Liver (tissue), 9 donors: Measurements from ENCODE around the gene ANAPC10. TPM values are rescaled to one million over a fixed set of nuclear protein-coding genes. Genes with fewer than 3 reads are reported as not detected.
A peak's percentile ranks its signal among the peaks of the same experiment; 100 is the strongest.
"Not testable (repeated sequence)": the region's sequence is repeated elsewhere in the genome, so short reads cannot be mapped to it uniquely, and the experiment has no call there.

Experiments used
- DNase-seq: peaks from one replicate; pipeline ENCODE4 v3.0.0-alpha.2; 2017; ENCODE audit warnings: low spot score
- H3K27ac ChIP-seq, 2 donors: one replicate each; pipeline ENCODE4 v1.7.0; 2013; ENCODE audit warnings: inconsistent platforms in 2 of 2, low read length in 2 of 2, control low read depth in 1 of 2, low read depth in 1 of 2, mild to moderate bottlenecking in 1 of 2
- H3K27me3 ChIP-seq, 4 donors: one replicate each; pipeline versions ENCODE4 v1.6.1 to v1.7.0; 2013; ENCODE audit warnings: low read length in 3 of 4, inconsistent platforms in 1 of 4, mild to moderate bottlenecking in 1 of 4, moderate library complexity in 1 of 4; ENCODE audit not compliant: control insufficient read depth in 4 of 4, insufficient read depth in 4 of 4
- H3K36me3 ChIP-seq, 4 donors: one replicate each; pipeline versions ENCODE4 v1.6.1 to v1.7.0; 2013; ENCODE audit warnings: low read length in 3 of 4, mild to moderate bottlenecking in 3 of 4, low read depth in 1 of 4, moderate library complexity in 1 of 4; ENCODE audit not compliant: control insufficient read depth in 4 of 4, insufficient read depth in 3 of 4
- H3K4me1 ChIP-seq, 4 donors: one replicate each; pipeline versions ENCODE4 v1.6.1 to v1.7.0; 2013; ENCODE audit warnings: low read length in 3 of 4, mild to moderate bottlenecking in 3 of 4, moderate library complexity in 1 of 4; ENCODE audit not compliant: control insufficient read depth in 4 of 4, insufficient read depth in 4 of 4
- H3K4me3 ChIP-seq, 3 donors: one replicate each; pipeline versions ENCODE4 v1.6.1 to v1.7.0; 2013; ENCODE audit warnings: low read length in 3 of 3, control low read depth in 1 of 3, low read depth in 1 of 3, mild to moderate bottlenecking in 1 of 3
- H3K9ac ChIP-seq, 2 donors: one replicate each; pipeline ENCODE4 v1.7.0; 2013; ENCODE audit warnings: low read length in 2 of 2, mild to moderate bottlenecking in 2 of 2, moderate library complexity in 2 of 2, control low read depth in 1 of 2, low read depth in 1 of 2
- H3K9me3 ChIP-seq, 4 donors: one replicate each; pipeline versions ENCODE4 v1.6.1 to v1.7.0; 2013; ENCODE audit warnings: low read length in 3 of 4; ENCODE audit not compliant: control insufficient read depth in 4 of 4
- ATF3 ChIP-seq: IDR thresholded peaks from 2 replicates; pipeline ENCODE4 v1.6.1; 2016; ENCODE audit warnings: antibody characterized with exemption
- EGR1 ChIP-seq, 2 donors: IDR thresholded peaks; 2 replicates each; pipeline ENCODE4 v1.6.1; 2016 to 2018; ENCODE audit warnings: antibody characterized with exemption in 2 of 2, low read depth in 2 of 2
- FOXA1 ChIP-seq: IDR thresholded peaks from 2 replicates; pipeline ENCODE4 v1.6.1; 2016; ENCODE audit warnings: antibody characterized with exemption
- FOXA2 ChIP-seq: IDR thresholded peaks from 2 replicates; pipeline ENCODE4 v1.6.1; 2016; ENCODE audit warnings: antibody characterized with exemption
- GABPA ChIP-seq, 2 donors: IDR thresholded peaks in 1 of 2; conservative IDR thresholded peaks in 1 of 2; 2 replicates each; pipeline ENCODE4 v1.6.1; 2016; ENCODE audit warnings: antibody characterized with exemption in 2 of 2, mild to moderate bottlenecking in 1 of 2, moderate library complexity in 1 of 2
- HNF4A ChIP-seq, 2 donors: conservative IDR thresholded peaks; 2 replicates each; pipeline ENCODE4 v1.6.1; 2016; ENCODE audit warnings: antibody characterized with exemption in 2 of 2, mild to moderate bottlenecking in 2 of 2
- HNF4G ChIP-seq: IDR thresholded peaks from 2 replicates; pipeline ENCODE4 v1.6.1; 2016; ENCODE audit warnings: antibody characterized with exemption
- JUND ChIP-seq, 2 donors: IDR thresholded peaks; 2 replicates each; pipeline ENCODE4 v1.6.1; 2016; ENCODE audit warnings: antibody characterized with exemption in 2 of 2
- MAX ChIP-seq: IDR thresholded peaks from 2 replicates; pipeline ENCODE4 v1.6.1; 2016; ENCODE audit warnings: antibody characterized with exemption
- NR2F2 ChIP-seq: IDR thresholded peaks from 2 replicates; pipeline ENCODE4 v1.6.1; 2016; ENCODE audit warnings: antibody characterized with exemption
- RAD21 ChIP-seq, 2 donors: IDR thresholded peaks; 2 replicates each; pipeline ENCODE4 v1.6.1; 2016; ENCODE audit warnings: antibody characterized with exemption in 2 of 2, mild to moderate bottlenecking in 2 of 2
- REST ChIP-seq: IDR thresholded peaks from 2 replicates; pipeline ENCODE4 v1.6.1; 2016; ENCODE audit warnings: antibody characterized with exemption, mild to moderate bottlenecking
- RXRA ChIP-seq, 2 donors: IDR thresholded peaks; 2 replicates each; pipeline ENCODE4 v1.6.1; 2017 to 2018; ENCODE audit warnings: antibody characterized with exemption in 2 of 2, mild to moderate bottlenecking in 1 of 2
- SP1 ChIP-seq: IDR thresholded peaks from 2 replicates; pipeline ENCODE4 v1.6.1; 2018; ENCODE audit warnings: antibody characterized with exemption, mild to moderate bottlenecking
- TAF1 ChIP-seq: conservative IDR thresholded peaks from 2 replicates; pipeline ENCODE4 v1.6.1; 2016; ENCODE audit warnings: antibody characterized with exemption, mild to moderate bottlenecking
- YY1 ChIP-seq: IDR thresholded peaks from 2 replicates; pipeline ENCODE4 v1.6.1; 2016; ENCODE audit warnings: antibody characterized with exemption, mild to moderate bottlenecking
- ZBTB33 ChIP-seq: IDR thresholded peaks from 2 replicates; pipeline ENCODE4 v1.6.1; 2016; ENCODE audit warnings: antibody characterized with exemption
- WGBS: extraction: QIAGEN DNeasy Blood & Tissue Kit; methylation state at CpG from one replicate; pipeline ENCODE4 v1.1.7; 2013; 5-methylcytosine and 5-hydroxymethylcytosine counted together
- polyA plus RNA-seq, 2 donors: library from polyadenylated mRNA; stranded (reverse) in 1 of 2; unstranded in 1 of 2; fragments of 200-250 nt in 1 of 2; fragments of >200 nt in 1 of 2; fragmentation: Nextera tagmentation in 1 of 2; extraction: Ambion mirVana in 1 of 2; gene quantifications; one replicate each; pipeline versions ENCODE4 v1.2.1 to v1.2.3, GENCODE V29; 2013 to 2015
- total RNA-seq, 2 donors: library from RNA; depleted of rRNA; stranded (reverse); fragments of >200 nt; gene quantifications; one replicate each; pipeline ENCODE4 v1.2.3, GENCODE V29; 2014
- TF ChIP-seq, protein P1 (sequence below): fragments of 150-350 bp; IDR thresholded peaks from 2 replicates; pipeline ENCODE4 v1.5.1; 2017; ENCODE audit warnings: improper control_type of control experiment, low read depth, low read length; ENCODE audit not compliant: missing input control
- donor health status: healthy.
- donor health status: healthy.
- donor health status: healthy.
- donor health status: healthy.
- donor health status: healthy.

ANAPC10 gene, protein sequence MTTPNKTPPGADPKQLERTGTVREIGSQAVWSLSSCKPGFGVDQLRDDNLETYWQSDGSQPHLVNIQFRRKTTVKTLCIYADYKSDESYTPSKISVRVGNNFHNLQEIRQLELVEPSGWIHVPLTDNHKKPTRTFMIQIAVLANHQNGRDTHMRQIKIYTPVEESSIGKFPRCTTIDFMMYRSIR
- total RNA-seq (10 to 100 TPM; 13.6 to 16.1 TPM), polyA plus RNA-seq (10 to 100 TPM in 1 of 2 donors, 1 to 10 TPM in 1; 6.2 to 15.5 TPM)

DNA sequence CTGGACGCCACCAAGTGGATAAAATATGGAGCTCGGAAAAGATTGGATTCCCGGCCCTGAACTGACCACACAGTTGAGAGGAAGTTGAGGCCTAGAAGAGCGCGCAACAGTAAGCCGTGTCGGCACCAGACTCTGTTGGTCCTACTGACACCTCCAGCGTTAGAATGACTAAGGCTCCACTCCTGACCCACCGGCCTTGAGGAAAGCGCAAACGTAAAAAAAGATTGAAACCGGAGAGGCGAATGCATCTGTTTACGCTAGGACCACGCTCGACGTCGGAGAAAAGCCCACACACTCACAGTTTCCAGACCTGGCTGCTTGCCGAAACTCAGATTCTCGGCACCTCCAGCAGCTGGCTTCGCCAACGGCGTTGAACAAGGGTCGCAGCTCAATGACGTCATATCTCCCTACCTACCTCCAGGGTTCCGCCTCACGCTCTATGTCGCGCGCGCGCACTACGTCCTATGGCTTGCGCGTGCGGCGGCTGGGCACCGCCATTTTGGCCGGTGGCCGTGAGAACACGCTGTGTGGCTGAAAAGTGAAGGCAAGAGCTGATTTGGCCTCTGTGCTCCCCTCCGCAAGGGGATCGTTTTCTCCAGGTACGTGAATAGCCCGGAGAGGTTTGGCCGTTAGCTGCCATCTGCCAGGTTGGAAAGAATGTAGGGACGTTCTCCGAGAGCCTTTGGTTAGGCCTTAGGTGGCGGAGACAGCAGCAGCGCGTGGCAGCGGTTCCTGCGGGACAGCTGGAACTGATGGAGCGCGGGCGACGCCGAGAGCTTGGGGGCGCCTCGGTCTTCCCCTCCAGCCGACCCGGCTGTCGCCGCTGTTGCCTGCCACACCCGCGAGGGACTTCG is at the start of gene ANAPC10, which contains the start of gene ABCE1:
Gene ANAPC10 (minus strand): TSS at position 376 of the 854 bp plus-strand sequence. CDS start 2,097 bp downstream, outside the sequence.
Gene ABCE1 (plus strand): TSS at position 491 of the 854 bp plus-strand sequence. CDS start 6,102 bp downstream, outside the sequence.
- Histone ChIP-seq H3K27me3 (no peaks in the 10 kb centered on the region), H3K36me3 (peaks cover 4 to 20% (median 19%) of the 10 kb centered on the region in 4 donors), H3K9ac (peak within 1 kb of the TSS; percentile 86 to 96), H3K4me1 (peaks cover 6 to 33% (median 25%) of the 10 kb centered on the region in 4 donors), H3K27ac (peak within 1 kb of the TSS; percentile 87 to 93), H3K4me3 (peak within 1 kb of the TSS; percentile 76 to 99 (median 82)), H3K9me3 (peaks cover 0 to 8% (median 1%) of the 10 kb centered on the region in 4 donors)
- DNase-seq = peak; percentile 92
- TF ChIP-seq TAF1 (peak; percentile 50), SP1 (peak; percentile 72), HNF4A (conservative IDR thresholded peaks at IDR 0.05) (peak; percentile 2 to 16), GABPA (IDR thresholded peaks at IDR 0.05 in 1 of 2, conservative IDR thresholded peaks at IDR 0.05 in 1 of 2) (peak; percentile 8 to 79), MAX (peak; percentile 100), RAD21 (IDR thresholded peaks at IDR 0.05) (peak; percentile 2 to 60), FOXA2 (no peak), RXRA (IDR thresholded peaks at IDR 0.05) (no peak), ATF3 (peak; percentile 16), NR2F2 (no peak), FOXA1 (no peak), YY1 (peak; percentile 99), REST (peak; percentile 78), HNF4G (no peak), EGR1 (IDR thresholded peaks at IDR 0.05; ENCODE audit: low read depth in 2 of 2) (no peak), ZBTB33 (peak; percentile 82), JUND (IDR thresholded peaks at IDR 0.05) (peak; percentile 76 to 81)
- TF ChIP-seq, protein P1, sequence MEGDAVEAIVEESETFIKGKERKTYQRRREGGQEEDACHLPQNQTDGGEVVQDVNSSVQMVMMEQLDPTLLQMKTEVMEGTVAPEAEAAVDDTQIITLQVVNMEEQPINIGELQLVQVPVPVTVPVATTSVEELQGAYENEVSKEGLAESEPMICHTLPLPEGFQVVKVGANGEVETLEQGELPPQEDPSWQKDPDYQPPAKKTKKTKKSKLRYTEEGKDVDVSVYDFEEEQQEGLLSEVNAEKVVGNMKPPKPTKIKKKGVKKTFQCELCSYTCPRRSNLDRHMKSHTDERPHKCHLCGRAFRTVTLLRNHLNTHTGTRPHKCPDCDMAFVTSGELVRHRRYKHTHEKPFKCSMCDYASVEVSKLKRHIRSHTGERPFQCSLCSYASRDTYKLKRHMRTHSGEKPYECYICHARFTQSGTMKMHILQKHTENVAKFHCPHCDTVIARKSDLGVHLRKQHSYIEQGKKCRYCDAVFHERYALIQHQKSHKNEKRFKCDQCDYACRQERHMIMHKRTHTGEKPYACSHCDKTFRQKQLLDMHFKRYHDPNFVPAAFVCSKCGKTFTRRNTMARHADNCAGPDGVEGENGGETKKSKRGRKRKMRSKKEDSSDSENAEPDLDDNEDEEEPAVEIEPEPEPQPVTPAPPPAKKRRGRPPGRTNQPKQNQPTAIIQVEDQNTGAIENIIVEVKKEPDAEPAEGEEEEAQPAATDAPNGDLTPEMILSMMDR = peak; percentile 22
- under 1% methylated on average over 67 of the region's 67 CpGs for WGBS

DNA sequence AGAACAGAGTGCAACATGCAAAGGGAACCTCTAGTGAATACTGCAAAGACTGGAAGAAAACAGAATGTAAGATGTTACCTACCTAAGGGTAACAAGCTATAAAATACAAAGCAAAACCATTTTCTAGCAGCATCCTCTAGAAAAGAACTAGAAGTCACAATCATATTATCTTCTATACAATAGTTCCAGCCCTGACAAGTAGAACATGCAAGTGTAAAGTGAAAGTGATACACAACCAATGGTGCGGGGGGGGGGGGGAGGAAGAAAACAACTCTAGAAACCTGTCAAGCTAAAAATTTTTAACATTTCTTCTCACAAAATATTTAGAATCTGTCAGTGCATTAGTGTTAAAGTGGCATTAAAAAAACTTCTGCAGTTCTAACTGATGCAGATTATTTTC is 38.2 kb upstream of the ANAPC10 start:
- WGBS = 67% methylated on average over 1 of the region's 1 CpG
- not testable (repeated sequence) for H3K4me3 ChIP-seq

More for the DNA sequence above, 38.2 kb upstream of the ANAPC10 start:
- H3K9me3 ChIP-seq, H3K27me3 ChIP-seq, H3K9ac ChIP-seq, DNase-seq, H3K27ac ChIP-seq, H3K4me1 ChIP-seq: not testable (repeated sequence)
- peaks cover 3 to 36% (median 27%) of the 10 kb centered on the region in 4 donors for H3K36me3 ChIP-seq
